Measurements from ENCODE around the gene EGFL7. TPM values are rescaled to one million over a fixed set of nuclear protein-coding genes. Genes with fewer than 3 reads are reported as not detected.

EGFL7 gene
- polyA plus RNA-seq, 1 of the 3 experiments (the other 2 are of a cell fraction): 43.0 TPM

GRCh38 chr9:136692185-136693134 lies 29.7 kb downstream of the EGFL7 start:
- Histone ChIP-seq H3F3A (replicated peaks; ENCODE audit: insufficient read depth) (no peaks in the 10 kb centered on the region), H3K9me2 (no peaks in the 10 kb centered on the region), H3K9ac (no peak overlapping the region), H3K27ac (ENCODE audit: low read depth in 2 of 2, low read length in 1 of 2) (no peak overlapping the region), H4K20me1 (ENCODE audit: insufficient read depth) (no peaks in the 10 kb centered on the region), H3K4me3 (ENCODE audit: low read depth in 2 of 2, low read length in 1 of 2) (no peak overlapping the region), H2AFZ (ENCODE audit: low read depth) (no peak overlapping the region), H3K79me2 (ENCODE audit: insufficient read depth) (no peaks in the 10 kb centered on the region), H3K27me3 (ENCODE audit: insufficient read depth) (no peaks in the 10 kb centered on the region), H3K36me3 (replicated peaks in 1 of 2; ENCODE audit: control insufficient read depth in 1 of 2, insufficient read depth in 2 of 2, low read length in 1 of 2) (no peaks in the 10 kb centered on the region), H3K4me2 (no peak overlapping the region), H3K9me3 (no peaks in the 10 kb centered on the region), H3K4me1 (ENCODE audit: control insufficient read depth in 1 of 2, insufficient read depth in 2 of 2, low read depth in 1 of 2, low read length in 1 of 2) (peaks cover 0 to 30% of the 10 kb centered on the region in 2 experiments; a peak in 1 of 4 replicates)
- DNase-seq: no peak
- TF ChIP-seq, protein P1, sequence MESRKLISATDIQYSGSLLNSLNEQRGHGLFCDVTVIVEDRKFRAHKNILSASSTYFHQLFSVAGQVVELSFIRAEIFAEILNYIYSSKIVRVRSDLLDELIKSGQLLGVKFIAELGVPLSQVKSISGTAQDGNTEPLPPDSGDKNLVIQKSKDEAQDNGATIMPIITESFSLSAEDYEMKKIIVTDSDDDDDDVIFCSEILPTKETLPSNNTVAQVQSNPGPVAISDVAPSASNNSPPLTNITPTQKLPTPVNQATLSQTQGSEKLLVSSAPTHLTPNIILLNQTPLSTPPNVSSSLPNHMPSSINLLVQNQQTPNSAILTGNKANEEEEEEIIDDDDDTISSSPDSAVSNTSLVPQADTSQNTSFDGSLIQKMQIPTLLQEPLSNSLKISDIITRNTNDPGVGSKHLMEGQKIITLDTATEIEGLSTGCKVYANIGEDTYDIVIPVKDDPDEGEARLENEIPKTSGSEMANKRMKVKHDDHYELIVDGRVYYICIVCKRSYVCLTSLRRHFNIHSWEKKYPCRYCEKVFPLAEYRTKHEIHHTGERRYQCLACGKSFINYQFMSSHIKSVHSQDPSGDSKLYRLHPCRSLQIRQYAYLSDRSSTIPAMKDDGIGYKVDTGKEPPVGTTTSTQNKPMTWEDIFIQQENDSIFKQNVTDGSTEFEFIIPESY (IDR thresholded peaks at IDR 0.05; ENCODE audit: borderline replicate concordance, low read depth): no peak
- TF ChIP-seq FOXM1 (IDR thresholded peaks at IDR 0.05; ENCODE audit: low read depth): no peak
- TF ChIP-seq SMC3 (IDR thresholded peaks at IDR 0.05; ENCODE audit: low read depth, low read length): no peak
- no peak for TF ChIP-seq SIN3A (IDR thresholded peaks at IDR 0.05; ENCODE audit: borderline replicate concordance, low read depth, low read length)
- TF ChIP-seq EZH2phosphoT487 (IDR thresholded peaks at IDR 0.05; ENCODE audit: borderline replicate concordance, low read depth): no peak
- CTCF ChIA-PET: interaction anchor here (3.2 kb wide), 1 partner anchor 46 kb away, joined by 8 read pairs; no protein-coding TSS in a partner anchor
- WGBS (ENCODE audit: low lambda C conversion rate): 94% methylated on average over 15 of the region's 46 CpGs
- POLR2A ChIA-PET: no interaction called here

GRCh38 chr9:136693135-136693489 lies 30.4 kb downstream of the EGFL7 start:
- Histone ChIP-seq H3K9me2 (no peaks in the 10 kb centered on the region), H3K27ac (ENCODE audit: low read depth in 2 of 2, low read length in 1 of 2) (no peak overlapping the region), H3F3A (replicated peaks; ENCODE audit: insufficient read depth) (no peaks in the 10 kb centered on the region), H3K4me3 (ENCODE audit: low read depth in 2 of 2, low read length in 1 of 2) (no peak overlapping the region), H4K20me1 (ENCODE audit: insufficient read depth) (no peaks in the 10 kb centered on the region), H3K79me2 (ENCODE audit: insufficient read depth) (no peaks in the 10 kb centered on the region), H2AFZ (ENCODE audit: low read depth) (no peak overlapping the region), H3K4me1 (ENCODE audit: control insufficient read depth in 1 of 2, insufficient read depth in 2 of 2, low read depth in 1 of 2, low read length in 1 of 2) (peaks cover 0 to 27% of the 10 kb centered on the region in 2 experiments; a peak in 1 of 4 replicates), H3K9ac (no peak overlapping the region), H3K4me2 (no peak overlapping the region), H3K9me3 (no peaks in the 10 kb centered on the region), H3K36me3 (replicated peaks in 1 of 2; ENCODE audit: control insufficient read depth in 1 of 2, insufficient read depth in 2 of 2, low read length in 1 of 2) (no peaks in the 10 kb centered on the region), H3K27me3 (ENCODE audit: insufficient read depth) (no peaks in the 10 kb centered on the region)
- ChIA-PET CTCF (interaction anchor here (3.2 kb wide), 1 partner anchor 47 kb away, joined by 8 read pairs; no protein-coding TSS in a partner anchor), POLR2A (no interaction called here)
- no peak for TF ChIP-seq ELF1 (IDR thresholded peaks at IDR 0.05)
- TF ChIP-seq, protein P2, sequence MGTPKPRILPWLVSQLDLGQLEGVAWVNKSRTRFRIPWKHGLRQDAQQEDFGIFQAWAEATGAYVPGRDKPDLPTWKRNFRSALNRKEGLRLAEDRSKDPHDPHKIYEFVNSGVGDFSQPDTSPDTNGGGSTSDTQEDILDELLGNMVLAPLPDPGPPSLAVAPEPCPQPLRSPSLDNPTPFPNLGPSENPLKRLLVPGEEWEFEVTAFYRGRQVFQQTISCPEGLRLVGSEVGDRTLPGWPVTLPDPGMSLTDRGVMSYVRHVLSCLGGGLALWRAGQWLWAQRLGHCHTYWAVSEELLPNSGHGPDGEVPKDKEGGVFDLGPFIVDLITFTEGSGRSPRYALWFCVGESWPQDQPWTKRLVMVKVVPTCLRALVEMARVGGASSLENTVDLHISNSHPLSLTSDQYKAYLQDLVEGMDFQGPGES (IDR thresholded peaks at IDR 0.05; ENCODE audit: low read depth, low read length): no peak
- no peak for TF ChIP-seq CHD2 (IDR thresholded peaks at IDR 0.05; ENCODE audit: low read length, partially characterized antibody)
- no peak for TF ChIP-seq FOXM1 (IDR thresholded peaks at IDR 0.05; ENCODE audit: low read depth)
- TF ChIP-seq FOXJ3 (CRISPR knock-in tag; IDR thresholded peaks at IDR 0.05): no peak
- no peak for TF ChIP-seq FOSL2 (IDR thresholded peaks at IDR 0.05; ENCODE audit: borderline replicate concordance, low read depth)
- TF ChIP-seq SMC3 (IDR thresholded peaks at IDR 0.05; ENCODE audit: low read depth, low read length): no peak
- 85% methylated on average over 14 of the region's 14 CpGs for WGBS (ENCODE audit: low lambda C conversion rate)
- DNase-seq: no peak

Measured in SK-N-SH (cell line).